Motor neuron (in vitro differentiated cells): ENCODE data around the gene RPA4. TPM values are rescaled to one million over a fixed set of nuclear protein-coding genes. Genes with fewer than 3 reads are reported as not detected.
A peak's percentile ranks its signal among the peaks of the same experiment; 100 is the strongest.
"Not testable (repeated sequence)": the region's sequence is repeated elsewhere in the genome, so short reads cannot be mapped to it uniquely, and the experiment has no call there.

ENCODE experiments used
- ATAC-seq, 8 experiments: fragments of 200-7000 bp; cut with Tn5 transposase; replicated peaks in 6 of 8; 2 replicates each; pipeline ENCODE4 v1.8.0; 2021; ENCODE audit warnings: mild to moderate bottlenecking in 8 of 8, moderate library complexity in 8 of 8
- H3K27ac ChIP-seq, 2 donors: fragments of 250-450 bp; sonication (Bioruptor Pico); 2 replicates each; pipeline ENCODE4 v1.9.0; 2021; ENCODE audit warnings: antibody characterized with exemption in 2 of 2, mild to moderate bottlenecking in 2 of 2, moderate library complexity in 1 of 2
- H3K4me1 ChIP-seq, 2 donors: fragments of 250-450 bp; sonication (Bioruptor Pico); replicated peaks in 1 of 2; 2 replicates each; pipeline ENCODE4 v1.6.1; 2021; ENCODE audit warnings: antibody characterized with exemption in 2 of 2, mild to moderate bottlenecking in 2 of 2, moderate library complexity in 1 of 2
- H3K4me3 ChIP-seq, 5 donors: fragments of 250-450 bp; sonication (Bioruptor Pico); 2 replicates each; pipeline ENCODE4 v1.9.0; 2021; ENCODE audit warnings: antibody characterized with exemption in 5 of 5, mild to moderate bottlenecking in 5 of 5, moderate library complexity in 4 of 5
- WGBS, 10 experiments: fragments of 450-650 bp; shearing (Covaris generic); methylation state at CpG; one replicate each; pipeline ENCODE4 v1.0.0; 2022; 5-methylcytosine and 5-hydroxymethylcytosine counted together
- in situ Hi-C, 9 experiments: fragments of 400-800 bp; cut with MboI; loops; one replicate each; pipeline ENCODE4 v1.15.0; 2021; ENCODE audit warnings: low sequenced_read_pairs in 9 of 9, low pct_unique_long_range_greater_than_20kb in 2 of 9; ENCODE audit not compliant: unreplicated experiment in 9 of 9
- total RNA-seq, 8 experiments: library from RNA; unstranded; fragments of 300-600 nt; gene quantifications; 2 replicates each; pipeline versions ENCODE4 v1.2.3 to v1.2.4, GENCODE V29; 2022

RPA4 gene, protein sequence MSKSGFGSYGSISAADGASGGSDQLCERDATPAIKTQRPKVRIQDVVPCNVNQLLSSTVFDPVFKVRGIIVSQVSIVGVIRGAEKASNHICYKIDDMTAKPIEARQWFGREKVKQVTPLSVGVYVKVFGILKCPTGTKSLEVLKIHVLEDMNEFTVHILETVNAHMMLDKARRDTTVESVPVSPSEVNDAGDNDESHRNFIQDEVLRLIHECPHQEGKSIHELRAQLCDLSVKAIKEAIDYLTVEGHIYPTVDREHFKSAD
- under 1 TPM in 7 of 8 experiments, not detected in 1; 0.13 to 0.97 (median 0.24) TPM for total RNA-seq

DNA sequence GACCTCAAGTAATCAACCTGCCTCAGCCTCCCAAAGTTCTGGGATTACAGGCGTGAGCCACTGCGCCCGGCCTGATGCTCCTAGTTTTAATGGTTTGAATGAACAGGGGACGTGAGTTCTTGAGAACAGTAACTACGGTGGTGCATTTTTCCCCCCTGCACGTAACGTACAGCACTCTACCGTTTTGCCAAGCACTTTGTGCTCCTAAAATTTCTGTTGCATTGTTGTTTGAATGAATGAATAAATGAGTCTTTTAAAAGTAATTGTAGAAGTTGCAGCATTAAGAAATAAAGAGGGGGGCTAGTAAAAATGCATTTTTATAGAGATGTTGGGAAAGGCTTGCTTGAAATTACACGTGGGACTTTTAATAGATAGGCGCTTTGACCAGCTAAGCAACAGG, at the start of gene RPA4:
RPA4 (plus strand) TSS at position 301 of the 400 bp plus-strand sequence. CDS start 403 bp downstream, outside the sequence.
- 68 to 93% (median 81%) methylated on average over 3 to 7 of the region's 10 CpGs; no CpG with 5 or more reads in 6 of the 10 experiments for WGBS, 10 experiments
- ATAC-seq: no peak
- no peaks in the 10 kb centered on the region for H3K4me1 ChIP-seq
- in situ Hi-C loops: no loop called here
- no peak within 1 kb of the TSS for H3K27ac ChIP-seq
- no peak within 1 kb of the TSS for H3K4me3 ChIP-seq

- in situ Hi-C loops: no loop called here
- no peak overlapping the region for H3K4me3 ChIP-seq
- H3K4me1 ChIP-seq: no peaks in the 10 kb centered on the region
- H3K27ac ChIP-seq: no peak overlapping the region
- no peak for ATAC-seq
- 25 to 100% (median 81%) methylated on average over 1 of the region's 1 CpG; no CpG with 5 or more reads in 6 of the 10 experiments for WGBS, 10 experiments
These were observed 49.6 kb upstream of the RPA4 start for GRCh38 chrX:96834137-96834536.

DNA sequence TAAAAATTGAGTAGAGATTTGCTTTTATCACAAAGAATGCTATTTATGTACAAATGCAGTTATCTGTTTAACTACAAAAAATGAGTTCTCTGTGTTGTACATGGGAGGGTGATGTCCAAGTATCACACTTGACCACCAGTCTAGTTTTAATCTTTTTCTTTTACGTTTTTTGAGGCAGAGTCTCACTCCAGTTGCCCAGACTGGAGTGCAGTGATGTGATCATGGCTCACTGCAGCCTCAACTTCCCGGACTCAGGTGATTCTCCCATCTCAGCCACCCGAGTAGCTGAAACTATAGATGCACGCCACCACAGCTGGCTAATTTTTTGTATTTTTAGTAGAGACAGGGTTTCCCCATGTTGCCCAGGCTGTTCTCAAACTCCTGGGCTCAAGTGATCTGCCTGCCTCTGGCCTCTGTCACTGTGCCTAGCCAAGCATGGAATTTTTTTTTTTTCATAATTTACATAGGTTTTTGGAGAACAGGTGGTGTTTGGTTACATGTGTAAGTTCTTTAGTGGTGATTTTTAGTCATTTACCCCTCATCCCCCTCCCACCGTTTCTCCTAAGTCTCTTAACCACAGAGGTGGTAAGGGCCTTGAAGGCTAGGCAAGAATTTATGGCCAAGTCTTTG, 47.9 kb upstream of the RPA4 start:
- H3K4me3 ChIP-seq: no peak overlapping the region
- H3K27ac ChIP-seq: no peak overlapping the region
- no peak for ATAC-seq
- WGBS, 10 experiments: 25 to 86% (median 68%) methylated on average over 1 to 3 of the region's 5 CpGs; no CpG with 5 or more reads in 6 of the 10 experiments
- in situ Hi-C loops: no loop called here
- no peaks in the 10 kb centered on the region for H3K4me1 ChIP-seq

DNA sequence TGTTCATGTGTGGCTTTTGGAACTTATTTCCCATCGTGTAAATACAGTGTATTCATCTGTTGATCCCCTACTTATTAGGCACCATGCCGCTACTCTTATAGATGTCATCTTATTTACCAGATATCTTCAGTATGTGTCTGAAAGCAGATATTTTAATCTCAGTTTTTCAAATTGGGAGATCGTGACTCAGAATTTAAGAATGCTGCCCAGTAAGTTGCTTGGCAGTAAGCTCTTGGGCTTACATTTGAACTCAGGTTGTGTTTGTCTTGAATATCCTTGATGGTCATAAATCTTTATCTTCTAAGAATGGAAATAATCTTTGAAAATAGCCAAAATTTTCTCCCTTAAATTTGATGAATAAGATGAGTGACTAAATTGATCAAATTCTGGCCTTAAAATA, 45.9 kb upstream of the RPA4 start:
- no peak overlapping the region for H3K4me3 ChIP-seq
- in situ Hi-C loops: no loop called here
- no peaks in the 10 kb centered on the region for H3K4me1 ChIP-seq
- no peak for ATAC-seq
- whole genome bisulfite sequencing, 10 experiments: 51 to 100% (median 90%) methylated on average over 1 to 3 of the region's 3 CpGs; no CpG with 5 or more reads in 4 of the 10 experiments
- no peak overlapping the region for H3K27ac ChIP-seq

- 0 to 25% (median 0%) methylated on average over 1 of the region's 1 CpG; no CpG with 5 or more reads in 6 of the 10 experiments for WGBS, 10 experiments
- in situ Hi-C loops: no loop called here
- ATAC-seq: peak in 1 of 8 experiments; percentile 49
These were observed 45.2 kb upstream of the RPA4 start for GRCh38 chrX:96838537-96838936.

DNA sequence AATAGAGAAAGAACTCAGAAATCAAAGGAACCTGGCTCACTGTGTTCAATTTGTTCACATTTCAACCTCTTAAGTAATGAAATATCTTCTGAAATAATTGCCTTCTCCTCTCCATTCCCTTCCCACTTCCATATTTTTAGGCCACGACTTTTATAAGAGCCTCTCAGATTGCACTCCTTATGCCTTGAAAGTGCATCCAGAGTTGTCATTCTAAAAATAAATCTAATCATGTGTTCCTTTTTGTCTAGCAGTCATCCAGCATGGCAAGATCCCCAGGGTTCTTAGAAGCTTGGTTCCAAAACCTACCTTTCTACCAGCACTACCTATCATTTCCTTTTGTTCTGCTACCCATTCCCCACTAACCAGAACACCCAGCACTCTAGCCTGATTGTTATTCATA, 42.4 kb upstream of the RPA4 start:
- Histone ChIP-seq H3K27ac (no peak overlapping the region), H3K4me1 (no peaks in the 10 kb centered on the region), H3K4me3 (no peak overlapping the region)
- ATAC-seq: no peak
- 43 to 100% (median 88%) methylated on average over 1 of the region's 1 CpG; no CpG with 5 or more reads in 5 of the 10 experiments for WGBS, 10 experiments
- in situ Hi-C loops: no loop called here

More at GRCh38 chrX:96838537-96838936, 45.2 kb upstream of the RPA4 start:
- no peaks in the 10 kb centered on the region for H3K4me1 ChIP-seq
- no peak overlapping the region for H3K4me3 ChIP-seq
- no peak overlapping the region for H3K27ac ChIP-seq

GRCh38 chrX:96841866-96842265, 41.8 kb upstream of the RPA4 start:
- H3K4me3 ChIP-seq, ATAC-seq, in situ Hi-C loops, H3K27ac ChIP-seq, H3K4me1 ChIP-seq: not testable (repeated sequence)
- 84 to 100% (median 100%) methylated on average over 1 to 3 of the region's 3 CpGs; no CpG with 5 or more reads in 7 of the 10 experiments for WGBS, 10 experiments

DNA sequence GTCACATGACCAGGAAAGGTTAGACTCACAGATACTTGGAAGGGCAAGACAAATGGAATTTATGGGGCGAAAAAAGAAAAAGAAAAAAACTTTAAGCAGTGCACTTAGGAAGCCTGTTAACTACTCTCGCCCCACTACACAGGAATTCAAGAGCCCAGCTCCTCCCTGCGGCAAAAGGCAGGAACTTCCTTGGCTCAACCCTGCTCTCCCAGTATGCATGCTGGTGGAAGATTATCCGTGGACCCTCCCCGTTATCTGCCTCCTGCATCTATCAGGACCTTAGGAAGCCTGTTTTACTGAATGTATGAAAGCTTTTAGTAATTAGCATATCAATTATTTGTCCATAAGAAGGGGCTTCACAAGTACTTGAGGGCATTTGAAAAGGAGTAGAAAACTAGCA, 40.1 kb upstream of the RPA4 start:
- 11 to 100% (median 25%) methylated on average over 1 to 5 of the region's 5 CpGs; no CpG with 5 or more reads in 6 of the 10 experiments for WGBS, 10 experiments
- ATAC-seq: peak in 2 of 8 experiments; percentile 50 to 97
- in situ Hi-C loops: no loop called here

GRCh38 chrX:96846841-96847240, 36.9 kb upstream of the RPA4 start:
- H3K4me3 ChIP-seq: no peak overlapping the region
- in situ Hi-C loops: no loop called here
- ATAC-seq: no peak

More for the DNA sequence above, 40.1 kb upstream of the RPA4 start:
- Histone ChIP-seq H3K4me3 (no peak overlapping the region), H3K4me1 (no peaks in the 10 kb centered on the region), H3K27ac (no peak overlapping the region)

DNA sequence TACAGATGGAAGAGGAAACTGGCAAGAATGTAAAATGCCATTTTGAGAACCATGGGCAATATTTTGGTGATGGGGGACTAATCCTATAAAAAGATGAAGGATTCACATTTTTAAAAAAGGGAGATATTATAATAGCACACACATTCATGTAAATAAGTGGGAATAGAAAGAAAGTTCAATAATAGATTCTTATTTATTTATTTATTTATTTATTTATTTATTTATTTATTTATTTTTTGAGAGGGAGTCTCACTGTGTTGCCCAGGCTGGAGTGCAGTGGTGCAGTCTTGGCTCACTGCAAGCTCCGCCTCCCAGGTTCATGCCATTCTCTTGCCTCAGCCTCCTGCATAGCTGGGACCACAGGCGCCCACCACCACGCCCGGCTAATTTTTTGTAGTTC, 24.3 kb upstream of the RPA4 start:
- H3K27ac ChIP-seq, H3K4me1 ChIP-seq, ATAC-seq, in situ Hi-C loops, H3K4me3 ChIP-seq: not testable (repeated sequence)
- WGBS, 10 experiments: no CpG with 5 or more reads among the region's 4 CpGs

More at GRCh38 chrX:96846841-96847240, 36.9 kb upstream of the RPA4 start:
- no peak overlapping the region for H3K27ac ChIP-seq
- no peaks in the 10 kb centered on the region for H3K4me1 ChIP-seq
- WGBS, 10 experiments: 60 to 89% methylated on average over 1 of the region's 1 CpG; no CpG with 5 or more reads in 8 of the 10 experiments

GRCh38 chrX:96861218-96861617, 22.5 kb upstream of the RPA4 start:
- in situ Hi-C loops: no loop called here
- ATAC-seq: no peak
- H3K27ac ChIP-seq: no peak overlapping the region
- no peak overlapping the region for H3K4me3 ChIP-seq
- H3K4me1 ChIP-seq: no peaks in the 10 kb centered on the region
- WGBS, 10 experiments: 38 to 100% (median 100%) methylated on average over 1 to 3 of the region's 3 CpGs; no CpG with 5 or more reads in 2 of the 10 experiments

GRCh38 chrX:96861661-96862060, 22.0 kb upstream of the RPA4 start:
- Histone ChIP-seq H3K4me1 (no peaks in the 10 kb centered on the region), H3K27ac (no peak overlapping the region), H3K4me3 (no peak overlapping the region)
- no peak for ATAC-seq
- 11 to 100% (median 73%) methylated on average over 1 to 4 of the region's 4 CpGs; no CpG with 5 or more reads in 3 of the 10 experiments for whole genome bisulfite sequencing, 10 experiments
- in situ Hi-C loops: no loop called here

DNA sequence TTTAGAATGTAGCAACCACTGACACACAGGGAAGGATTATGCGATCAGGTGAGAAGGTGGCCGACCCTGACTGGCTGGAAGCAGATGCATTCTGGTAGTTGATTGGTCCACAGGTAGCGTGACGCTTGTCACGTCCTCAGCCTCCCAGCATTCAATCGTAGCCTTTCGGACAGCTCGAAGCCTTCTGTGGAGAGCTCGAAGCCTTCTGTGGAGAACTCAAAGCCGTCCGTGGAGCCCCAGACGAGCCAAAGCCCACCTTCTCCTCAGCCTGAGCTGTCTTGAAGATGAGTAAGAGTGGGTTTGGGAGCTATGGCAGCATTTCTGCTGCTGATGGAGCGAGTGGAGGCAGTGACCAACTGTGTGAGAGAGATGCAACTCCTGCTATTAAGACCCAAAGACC, 319 bp downstream of the RPA4 start:
- H3K4me1 ChIP-seq: no peaks in the 10 kb centered on the region
- in situ Hi-C loops: no loop called here
- no peak overlapping the region for H3K4me3 ChIP-seq
- H3K27ac ChIP-seq: no peak overlapping the region
- ATAC-seq: no peak
- 70% methylated on average over 13 of the region's 13 CpGs; no CpG with 5 or more reads in 9 of the 10 experiments for WGBS, 10 experiments
